ENCODE measurements around the gene PRELID1. TPM values are rescaled to one million over a fixed set of nuclear protein-coding genes. Genes with fewer than 3 reads are reported as not detected.

Gene PRELID1
- total RNA-seq, 2 donors from 2014 or later: 63.3 to 91.8 TPM

GRCh38 chr5:177325868-177326381 is 22.3 kb downstream of the PRELID1 start:
- WGBS, 2 donors: 42 to 50% methylated on average over 1 of the region's 1 CpG
- Histone ChIP-seq H3K4me1 (peaks cover 47% of the 10 kb centered on the region), H3K4me3 (no peak overlapping the region), H3K36me3 (replicated peaks in 1 of 2; ENCODE audit: insufficient read depth in 1 of 2, low read depth in 2 of 2) (no peaks in the 10 kb centered on the region), H3K27me3 (no peaks in the 10 kb centered on the region), H3K27ac (peak overlapping the region; percentile 18 to 64 (median 56)), H3K9me3 (no peaks in the 10 kb centered on the region)
- intact Hi-C loops (cut with DNase I): no loop called here
- DNase-seq (peak in 1 of 4 donors; percentile 40), ATAC-seq (peak; percentile 60)
- TF ChIP-seq POLR2A (IDR thresholded peaks at IDR 0.05): no peak
- no peak for TF ChIP-seq CTCF (IDR thresholded peaks at IDR 0.05)

GRCh38 chr5:177327539-177328522 is 24.2 kb downstream of the PRELID1 start:
- DNase-seq (peak in 3 of 4 donors; percentile 51 to 66 (median 58)), ATAC-seq (peak; percentile 41)
- Histone ChIP-seq H3K4me3 (no peak overlapping the region), H3K4me1 (peaks cover 47% of the 10 kb centered on the region), H3K36me3 (replicated peaks in 1 of 2; ENCODE audit: insufficient read depth in 1 of 2, low read depth in 2 of 2) (no peaks in the 10 kb centered on the region), H3K27ac (peak overlapping the region; percentile 50 to 75 (median 62)), H3K27me3 (no peaks in the 10 kb centered on the region), H3K9me3 (no peaks in the 10 kb centered on the region)
- TF ChIP-seq CTCF (IDR thresholded peaks at IDR 0.05) (no peak), POLR2A (IDR thresholded peaks at IDR 0.05) (no peak)
- 52 to 61% methylated on average over 17 to 27 of the region's 28 CpGs for WGBS, 2 donors
- intact Hi-C loops (cut with DNase I): no loop called here

GRCh38 chr5:177328545-177329231 is 25.1 kb downstream of the PRELID1 start:
- intact Hi-C loops (cut with DNase I): no loop called here
- no peaks in the 10 kb centered on the region for H3K9me3 ChIP-seq
- no peak overlapping the region for H3K4me3 ChIP-seq
- H3K27ac ChIP-seq: peak overlapping the region; percentile 50 to 75 (median 62)
- TF ChIP-seq CTCF (IDR thresholded peaks at IDR 0.05) (no peak), POLR2A (IDR thresholded peaks at IDR 0.05) (no peak)
- H3K36me3 ChIP-seq (replicated peaks in 1 of 2; ENCODE audit: insufficient read depth in 1 of 2, low read depth in 2 of 2): peaks cover 0 to 5% of the 10 kb centered on the region in 2 donors
- no peaks in the 10 kb centered on the region for H3K27me3 ChIP-seq
- DNase-seq (no peak), ATAC-seq (no peak)
- peaks cover 47% of the 10 kb centered on the region for H3K4me1 ChIP-seq
- 89 to 91% methylated on average over 18 to 19 of the region's 19 CpGs for WGBS, 2 donors

GRCh38 chr5:177329883-177330282 is 26.3 kb downstream of the PRELID1 start:
- intact Hi-C loops (cut with DNase I): no loop called here

More at GRCh38 chr5:177329883-177330282, 26.3 kb downstream of the PRELID1 start:
- H3K27ac ChIP-seq: peak overlapping the region in 2 of 4 donors; percentile 22 to 51
- 39 to 43% methylated on average over 6 of the region's 6 CpGs for WGBS, 2 donors
- H3K27me3 ChIP-seq: no peaks in the 10 kb centered on the region
- TF ChIP-seq CTCF (IDR thresholded peaks at IDR 0.05) (no peak), POLR2A (IDR thresholded peaks at IDR 0.05) (no peak)
- DNase-seq (peak; percentile 62 to 70 (median 67)), ATAC-seq (peak; percentile 39)
- no peak overlapping the region for H3K4me3 ChIP-seq
- peaks cover 6 to 15% of the 10 kb centered on the region in 2 donors for H3K36me3 ChIP-seq (replicated peaks in 1 of 2; ENCODE audit: insufficient read depth in 1 of 2, low read depth in 2 of 2)
- peaks cover 47% of the 10 kb centered on the region for H3K4me1 ChIP-seq
- H3K9me3 ChIP-seq: no peaks in the 10 kb centered on the region
